Fibroblast of lung (primary cell): ENCODE results near the gene HSD3B1.

ENCODE experiments used
- CTCF ChIP-seq, 2 donors: IDR thresholded peaks in 1 of 2; conservative IDR thresholded peaks in 1 of 2; 1 replicate in 1 of 2; 2 replicates in 1 of 2; pipeline ENCODE4 v1.5.1; 2011 to 2012; ENCODE audit warnings: low read length in 2 of 2, control low read depth in 1 of 2, inconsistent platforms in 1 of 2, low read depth in 1 of 2, mild to moderate bottlenecking in 1 of 2
- EZH2 ChIP-seq: IDR thresholded peaks from 2 replicates; pipeline ENCODE4 v1.5.1; 2012; ENCODE audit warnings: low read length, control low read depth, mild to moderate bottlenecking; ENCODE audit errors: missing control alignments

- no peak for TF ChIP-seq EZH2
- no peak for TF ChIP-seq CTCF (conservative IDR thresholded peaks at IDR 0.05 in 1 of 2, IDR thresholded peaks at IDR 0.05 in 1 of 2; ENCODE audit: low read depth in 1 of 2, low read length in 2 of 2)
These were observed 38.9 kb upstream of the HSD3B1 start for GRCh38 chr1:119467857-119468668.
